ENCODE measurements around the gene VAMP1. TPM values are rescaled to one million over a fixed set of nuclear protein-coding genes. Genes with fewer than 3 reads are reported as not detected.
A peak's percentile ranks its signal among the peaks of the same experiment; 100 is the strongest.

Gene VAMP1
- polyA plus RNA-seq, 3 donors = 0.84 to 24.6 (median 0.85) TPM

DNA sequence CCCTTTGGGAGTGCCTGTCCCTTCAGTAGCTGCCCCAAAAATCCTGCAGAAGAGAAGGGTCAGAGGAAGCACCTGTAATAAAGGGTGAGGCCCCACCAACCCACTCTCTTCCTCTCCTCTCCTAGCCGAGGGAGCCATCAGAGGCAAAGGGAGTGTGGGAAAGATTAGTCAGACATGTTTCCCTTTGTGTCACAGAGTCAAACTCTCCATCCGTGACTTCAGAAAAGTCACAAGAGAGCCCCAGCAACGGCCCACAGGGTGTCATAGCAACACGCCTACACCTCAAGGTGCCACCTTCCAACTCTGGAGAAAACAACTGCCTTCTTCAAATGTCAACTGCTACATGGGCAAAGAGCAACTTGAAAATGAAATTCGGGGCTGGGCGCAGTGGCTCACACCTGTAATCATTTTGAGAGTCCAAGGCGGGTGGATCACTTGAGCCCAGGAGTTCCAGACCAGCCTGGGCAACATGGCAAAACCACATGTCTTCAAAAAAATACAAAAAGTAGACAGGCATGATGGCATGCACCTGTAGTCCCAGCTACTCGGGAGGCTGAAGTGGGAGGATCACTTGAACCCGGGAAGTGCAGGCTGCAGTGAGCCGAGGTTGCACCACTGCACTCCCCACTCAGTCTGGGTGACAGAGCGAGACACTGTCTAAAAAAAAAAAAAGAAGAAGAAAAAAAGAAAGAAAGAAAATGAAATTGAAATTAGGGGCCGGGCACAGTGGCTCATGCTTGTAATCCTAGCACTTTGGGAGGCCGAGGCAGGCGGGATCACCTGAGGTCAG is 43.4 kb downstream of the VAMP1 start:
- no peaks in the 10 kb centered on the region for H3K9me3 ChIP-seq (replicated peaks in 1 of 2; ENCODE audit: control insufficient read depth in 1 of 2, insufficient read depth in 1 of 2, low read length in 2 of 2)
- Mint-ChIP-seq H3K4me3 (no peak overlapping the region), H3K36me3 (no peaks in the 10 kb centered on the region), H3K9me3 (no peaks in the 10 kb centered on the region), H3K27me3 (ENCODE audit: low read depth in 3 of 3) (no peaks in the 10 kb centered on the region), H3K4me1 (peaks cover 37% of the 10 kb centered on the region), H3K27ac (peak overlapping the region in 4 of 7 donors; percentile 41 to 84 (median 54))
- intact Hi-C loops (cut with micrococcal nuclease) = loop anchor here in 1 of 2 donors (5.0 kb wide), 1 partner anchor 35 kb away; no protein-coding TSS in a partner anchor
- H3K4me2 ChIP-seq (replicated peaks; ENCODE audit: extremely low read depth, low read length, poor library complexity, severe bottlenecking) = no peak overlapping the region
- no peaks in the 10 kb centered on the region for H4K20me1 ChIP-seq (ENCODE audit: insufficient read depth, low read length)
- H2AFZ ChIP-seq (ENCODE audit: insufficient read depth, low read depth, low read length, poor library complexity, severe bottlenecking) = no peak overlapping the region
- 79% methylated on average over 6 of the region's 14 CpGs for WGBS (ENCODE audit: insufficient coverage)
- DNase-seq = peak in 1 of 3 donors; percentile 25
- no peak overlapping the region for H3K9ac ChIP-seq (ENCODE audit: insufficient read depth, low read length, poor library complexity, severe bottlenecking)
- H3K4me1 ChIP-seq (ENCODE audit: control insufficient read depth in 1 of 2, insufficient read depth in 2 of 2, low read length in 2 of 2) = peaks cover 38 to 47% of the 10 kb centered on the region in 2 donors
- no peaks in the 10 kb centered on the region for H3K36me3 ChIP-seq (replicated peaks in 1 of 2; ENCODE audit: control insufficient read depth in 1 of 2, insufficient read depth in 2 of 2, low read length in 2 of 2)
- no peak overlapping the region for H3K4me3 ChIP-seq (replicated peaks in 1 of 3; ENCODE audit: low read depth in 2 of 3, low read length in 3 of 3)
- H3K27ac ChIP-seq (ENCODE audit: low read depth in 1 of 2, low read length in 2 of 2) = no peak overlapping the region
- H3K79me2 ChIP-seq (ENCODE audit: insufficient read depth, low read length) = no peaks in the 10 kb centered on the region
- H3K27me3 ChIP-seq (ENCODE audit: control insufficient read depth in 2 of 2, insufficient read depth in 2 of 2, low read length in 2 of 2) = no peaks in the 10 kb centered on the region
- TF ChIP-seq, protein P1, sequence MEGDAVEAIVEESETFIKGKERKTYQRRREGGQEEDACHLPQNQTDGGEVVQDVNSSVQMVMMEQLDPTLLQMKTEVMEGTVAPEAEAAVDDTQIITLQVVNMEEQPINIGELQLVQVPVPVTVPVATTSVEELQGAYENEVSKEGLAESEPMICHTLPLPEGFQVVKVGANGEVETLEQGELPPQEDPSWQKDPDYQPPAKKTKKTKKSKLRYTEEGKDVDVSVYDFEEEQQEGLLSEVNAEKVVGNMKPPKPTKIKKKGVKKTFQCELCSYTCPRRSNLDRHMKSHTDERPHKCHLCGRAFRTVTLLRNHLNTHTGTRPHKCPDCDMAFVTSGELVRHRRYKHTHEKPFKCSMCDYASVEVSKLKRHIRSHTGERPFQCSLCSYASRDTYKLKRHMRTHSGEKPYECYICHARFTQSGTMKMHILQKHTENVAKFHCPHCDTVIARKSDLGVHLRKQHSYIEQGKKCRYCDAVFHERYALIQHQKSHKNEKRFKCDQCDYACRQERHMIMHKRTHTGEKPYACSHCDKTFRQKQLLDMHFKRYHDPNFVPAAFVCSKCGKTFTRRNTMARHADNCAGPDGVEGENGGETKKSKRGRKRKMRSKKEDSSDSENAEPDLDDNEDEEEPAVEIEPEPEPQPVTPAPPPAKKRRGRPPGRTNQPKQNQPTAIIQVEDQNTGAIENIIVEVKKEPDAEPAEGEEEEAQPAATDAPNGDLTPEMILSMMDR (IDR thresholded peaks at IDR 0.05) = no peak

DNA sequence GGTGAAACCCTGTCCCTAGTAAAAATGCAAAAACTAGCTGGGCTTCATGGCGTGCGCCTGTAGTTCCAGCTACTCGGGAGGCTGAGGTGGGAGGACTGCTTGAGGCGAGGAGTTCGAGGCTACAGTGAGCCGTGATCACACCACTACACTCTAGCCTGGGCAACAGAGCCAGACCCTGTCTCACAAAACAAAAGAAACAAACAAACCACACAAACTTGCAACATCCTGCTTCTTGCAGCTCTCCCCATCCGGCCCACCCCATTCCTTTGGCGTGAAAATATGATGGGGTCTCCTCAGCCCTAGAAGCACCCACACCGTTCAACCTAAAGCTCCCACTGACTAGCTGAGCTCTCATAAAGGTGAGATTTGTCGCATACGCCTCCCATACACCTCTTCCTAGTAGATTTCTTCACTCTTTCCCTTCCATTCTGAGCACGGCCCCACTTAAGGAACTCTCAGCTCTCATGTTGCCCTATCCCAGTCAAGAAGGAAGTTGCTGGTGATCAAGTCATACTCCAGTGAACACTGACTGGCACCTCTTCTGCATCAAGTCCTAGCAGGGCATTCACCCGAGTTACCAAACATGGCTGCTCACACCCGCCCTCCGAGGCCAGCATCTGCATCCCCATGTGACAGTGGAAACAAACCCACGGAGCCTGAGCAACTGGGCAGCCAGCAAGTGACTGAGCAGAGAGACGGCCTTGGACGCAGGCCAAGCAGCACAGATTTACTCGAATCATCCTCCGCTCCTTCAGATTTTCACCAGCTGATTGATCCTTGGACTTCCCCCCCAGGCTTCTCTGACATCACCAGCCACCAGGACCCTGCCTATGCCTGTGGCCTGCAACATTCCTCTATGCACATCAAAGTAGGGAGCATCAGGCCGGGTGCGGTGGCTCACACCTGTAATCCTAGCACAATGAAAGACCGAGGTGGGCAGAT is 44.6 kb downstream of the VAMP1 start:
- TF ChIP-seq, protein P1 (IDR thresholded peaks at IDR 0.05) = no peak
- H3K9ac ChIP-seq (ENCODE audit: insufficient read depth, low read length, poor library complexity, severe bottlenecking) = no peak overlapping the region
- Mint-ChIP-seq H3K27me3 (ENCODE audit: low read depth in 3 of 3) (peaks cover 0 to 4% (median 0%) of the 10 kb centered on the region in 3 donors), H3K9me3 (no peaks in the 10 kb centered on the region), H3K4me1 (peaks cover 30% of the 10 kb centered on the region), H3K36me3 (no peaks in the 10 kb centered on the region), H3K4me3 (peak overlapping the region in 1 of 2 donors; percentile 73), H3K27ac (peak overlapping the region; percentile 57 to 84 (median 74))
- peak; percentile 33 to 77 (median 38) for DNase-seq
- no peaks in the 10 kb centered on the region for H4K20me1 ChIP-seq (ENCODE audit: insufficient read depth, low read length)
- H3K36me3 ChIP-seq (replicated peaks in 1 of 2; ENCODE audit: control insufficient read depth in 1 of 2, insufficient read depth in 2 of 2, low read length in 2 of 2) = no peaks in the 10 kb centered on the region
- H3K9me3 ChIP-seq (replicated peaks in 1 of 2; ENCODE audit: control insufficient read depth in 1 of 2, insufficient read depth in 1 of 2, low read length in 2 of 2) = no peaks in the 10 kb centered on the region
- H3K27ac ChIP-seq (ENCODE audit: low read depth in 1 of 2, low read length in 2 of 2) = peak overlapping the region; percentile 20 to 27
- no peaks in the 10 kb centered on the region for H3K79me2 ChIP-seq (ENCODE audit: insufficient read depth, low read length)
- 68% methylated on average over 18 of the region's 23 CpGs for WGBS (ENCODE audit: insufficient coverage)
- H3K4me2 ChIP-seq (replicated peaks; ENCODE audit: extremely low read depth, low read length, poor library complexity, severe bottlenecking) = no peak overlapping the region
- H3K4me1 ChIP-seq (ENCODE audit: control insufficient read depth in 1 of 2, insufficient read depth in 2 of 2, low read length in 2 of 2) = peaks cover 31 to 39% of the 10 kb centered on the region in 2 donors
- intact Hi-C loops (cut with micrococcal nuclease) = loop anchor here in 1 of 2 donors (5.0 kb wide), 1 partner anchor 36 kb away; no protein-coding TSS in a partner anchor
- H2AFZ ChIP-seq (ENCODE audit: insufficient read depth, low read depth, low read length, poor library complexity, severe bottlenecking) = peak overlapping the region; percentile 16
- no peaks in the 10 kb centered on the region for H3K27me3 ChIP-seq (ENCODE audit: control insufficient read depth in 2 of 2, insufficient read depth in 2 of 2, low read length in 2 of 2)
- H3K4me3 ChIP-seq (replicated peaks in 1 of 3; ENCODE audit: low read depth in 2 of 3, low read length in 3 of 3) = no peak overlapping the region

Data from CD14-positive monocyte (primary cell).